ENCODE measurements around the gene OR2G6.
"Not testable (repeated sequence)": the region's sequence is repeated elsewhere in the genome, so short reads cannot be mapped to it uniquely, and the experiment has no call there.

DNA sequence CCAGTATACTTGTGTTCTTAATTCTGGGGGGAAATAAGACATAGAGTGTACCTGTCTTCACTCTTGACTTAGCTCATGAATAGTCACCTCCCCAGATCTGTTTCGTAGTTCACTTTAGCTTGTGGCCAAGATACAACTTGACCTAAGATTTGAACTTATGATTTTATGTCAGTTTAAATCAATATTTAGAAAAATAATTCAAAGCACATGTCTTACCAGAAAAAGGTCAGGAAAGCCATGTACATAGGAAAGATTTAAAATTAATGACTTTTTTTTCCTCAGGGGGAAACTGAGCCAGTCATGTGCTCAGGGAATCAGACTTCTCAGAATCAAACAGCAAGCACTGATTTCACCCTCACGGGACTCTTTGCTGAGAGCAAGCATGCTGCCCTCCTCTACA lies 34.8 kb upstream of the OR2G6 start, which contains the start of gene OR2T3:
- TF ChIP-seq POLR2A, POLR2AphosphoS5 (IDR thresholded peaks at IDR 0.05): not testable (repeated sequence)
